ENCODE measurements around the gene SASS6.

DNA sequence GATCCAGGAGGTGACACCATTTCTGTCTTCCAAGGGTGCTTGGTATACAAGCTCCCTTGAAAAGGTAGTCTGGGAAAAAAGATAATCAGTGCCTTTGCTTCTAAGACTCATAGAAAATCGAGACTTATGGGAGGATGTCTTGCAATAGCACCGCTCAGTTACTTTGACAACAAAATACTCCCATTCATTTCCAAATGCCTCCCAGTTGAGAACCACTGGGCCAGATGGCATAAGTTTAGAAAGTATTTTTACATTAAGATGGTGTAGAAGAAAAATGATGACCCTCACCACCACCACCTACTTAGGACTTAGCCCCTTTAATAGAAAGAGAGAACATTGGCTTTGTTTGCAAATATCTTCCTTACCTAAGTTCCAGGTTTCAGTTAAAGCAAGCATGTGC, 4.9 kb upstream of the SASS6 start:
- TF ChIP-seq POLR2A (IDR thresholded peaks at IDR 0.05; ENCODE audit: low read length) (no peak), GATA1 (IDR thresholded peaks at IDR 0.05; ENCODE audit: low read depth, low read length) (no peak)

All from erythroblast (primary cell).